HEK293 (cell line): ENCODE data around the gene NFATC1.

Experiments used
- CTCF ChIP-seq: fragments of 450-650 bp; formaldehyde crosslinking; IDR thresholded peaks from 2 replicates; pipeline ENCODE4 v1.5.1; 2016; ENCODE audit warnings: missing biosample characterization, missing genetic modification characterization
- ELK4 ChIP-seq: IDR thresholded peaks from 2 replicates; pipeline ENCODE4 v1.6.1; 2011; ENCODE audit warnings: mild to moderate bottlenecking, low read depth, low read length, borderline replicate concordance
- ZBTB1 ChIP-seq: fragments of 450-650 bp; formaldehyde crosslinking; IDR thresholded peaks from 2 replicates; pipeline ENCODE4 v1.5.1; 2016; ENCODE audit warnings: missing biosample characterization, missing genetic modification characterization
- ZNF555 ChIP-seq: fragments of 450-650 bp; formaldehyde crosslinking; conservative IDR thresholded peaks from 2 replicates; pipeline ENCODE4 v1.5.1; 2017; ENCODE audit warnings: missing biosample characterization, mild to moderate bottlenecking, missing genetic modification characterization, inconsistent platforms

- no peak for TF ChIP-seq CTCF (tag by site-specific recombination)
- no peak for TF ChIP-seq ELK4
- no peak for TF ChIP-seq ZBTB1 (tag by site-specific recombination)
- TF ChIP-seq ZNF555 (tag by site-specific recombination), result no peak
These were observed 125.9 kb downstream of the NFATC1 start for GRCh38 chr18:79521416-79522205.
